ENCODE results near the gene CCDC88B.

Gene CCDC88B

GRCh38 chr11:64343767-64344559, 4.0 kb downstream of the CCDC88B start:
- DNase-seq: peak in 1 of 3 experiments; percentile 40

- DNase-seq: no peak
These were observed 4.8 kb downstream of the CCDC88B start for GRCh38 chr11:64344787-64345186.

GRCh38 chr11:64347193-64347867, 7.3 kb downstream of the CCDC88B start:
- no peak for DNase-seq

GRCh38 chr11:64348383-64349024, 8.5 kb downstream of the CCDC88B start:
- peak in 1 of 3 experiments; percentile 12 for DNase-seq

GRCh38 chr11:64349025-64349387, 9.0 kb downstream of the CCDC88B start:
- no peak for DNase-seq

- no peak for DNase-seq
These were observed 9.4 kb downstream of the CCDC88B start for GRCh38 chr11:64349404-64349803.

- DNase-seq: no peak
These were observed 11.2 kb downstream of the CCDC88B start for GRCh38 chr11:64351136-64351631.

GRCh38 chr11:64352099-64352994, 12.3 kb downstream of the CCDC88B start:
- peak in 2 of 3 experiments; percentile 90 to 92 for DNase-seq

GRCh38 chr11:64352995-64353714, 13.2 kb downstream of the CCDC88B start:
- DNase-seq: peak in 2 of 3 experiments; percentile 92 to 93

GRCh38 chr11:64353715-64354506, 13.9 kb downstream of the CCDC88B start:
- peak in 1 of 3 experiments; percentile 43 for DNase-seq

GRCh38 chr11:64355078-64355940, 15.3 kb downstream of the CCDC88B start:
- DNase-seq: peak in 2 of 3 experiments; percentile 84 to 88

GRCh38 chr11:64356498-64357411, 16.8 kb downstream of the CCDC88B start:
- DNase-seq: peak in 1 of 3 experiments; percentile 22

- no peak for DNase-seq
These were observed 17.4 kb downstream of the CCDC88B start for GRCh38 chr11:64357446-64357845.

GRCh38 chr11:64357904-64358535, 18.0 kb downstream of the CCDC88B start:
- DNase-seq: no peak

GRCh38 chr11:64358536-64358906, 18.5 kb downstream of the CCDC88B start:
- no peak for DNase-seq

- peak; percentile 34 to 73 (median 60) for DNase-seq
These were observed 19.1 kb downstream of the CCDC88B start, which contains the start of gene RPS6KA4 for GRCh38 chr11:64358907-64359711. Gene RPS6KA4, plus strand, starts transcription at chr11:64359162. Its CDS starts 74 bp downstream, at chr11:64359236.
